MCF 10A (cell line): ENCODE measurements around the gene SORCS1. TPM values are rescaled to one million over a fixed set of nuclear protein-coding genes. Genes with fewer than 3 reads are reported as not detected.

Experiments
- BruUV-seq: library from RNA; stranded (reverse); fragments of 400-500 nt; replicated peaks from 2 replicates; lab custom pipeline; 2021; lab: Mats Ljungman, UMichigan
- CTCF ChIA-PET: fragments of 300-600 bp; sonication (Branson Sonifier 250); formaldehyde crosslinking; extraction: SDS; loops from one replicate; lab custom pipeline; 2021; ENCODE audit warnings: antibody characterized with exemption, inconsistent platforms; lab: Yijun Ruan, JAX
- POLR2A ChIA-PET: fragments of 300-600, 350-650 bp; sonication (Branson Sonifier 250); formaldehyde crosslinking; extraction: SDS; loops from one replicate; lab custom pipeline; 2020; ENCODE audit warnings: antibody characterized with exemption, inconsistent platforms; lab: Yijun Ruan, JAX
- DNase-seq: peaks from one replicate; pipeline ENCODE4 v3.0.0-alpha.2; 2018; ENCODE audit not compliant: unreplicated experiment
- H3K27ac Mint-ChIP-seq: one replicate; pipeline ENCODE4 v1.8.0; 2022; ENCODE audit warnings: mild to moderate bottlenecking, low read depth, mixed read lengths; ENCODE audit not compliant: unreplicated experiment
- H3K27me3 Mint-ChIP-seq: one replicate; pipeline ENCODE4 v1.8.0; 2022; ENCODE audit warnings: mixed read lengths; ENCODE audit not compliant: insufficient read depth, unreplicated experiment
- H3K36me3 Mint-ChIP-seq: one replicate; pipeline ENCODE4 v1.8.0; 2022; ENCODE audit warnings: mild to moderate bottlenecking, moderate library complexity, mixed read lengths; ENCODE audit not compliant: insufficient read depth, unreplicated experiment
- H3K4me1 Mint-ChIP-seq: one replicate; pipeline ENCODE4 v1.8.0; 2022; ENCODE audit warnings: mixed read lengths; ENCODE audit not compliant: insufficient read depth, unreplicated experiment
- H3K4me3 Mint-ChIP-seq: one replicate; pipeline ENCODE4 v1.8.0; 2022; ENCODE audit warnings: mild to moderate bottlenecking, moderate library complexity, mixed read lengths; ENCODE audit not compliant: unreplicated experiment
- H3K9me3 Mint-ChIP-seq: one replicate; pipeline ENCODE4 v1.8.0; 2022; ENCODE audit warnings: mixed read lengths; ENCODE audit not compliant: unreplicated experiment
- CTCF ChIP-seq: fragments of 200-600 bp; IDR thresholded peaks from one replicate; pipeline ENCODE4 v1.8.0; 2022; ENCODE audit warnings: antibody characterized with exemption, mild to moderate bottlenecking; ENCODE audit not compliant: unreplicated experiment
- intact Hi-C: fragments of 100-400 bp; cut with micrococcal nuclease; formaldehyde crosslinking; loops from 2 replicates; pipeline ENCODE4 v1.14.1; 2022
- total RNA-seq: library from RNA; stranded (reverse); gene quantifications from 2 replicates; pipeline ENCODE4 v1.2.3, GENCODE V29; 2022

SORCS1 gene
- total RNA-seq, 1 experiment from 2014 or later, result 0.54 TPM

GRCh38 chr10:106956216-106956915, 208.1 kb downstream of the SORCS1 start:
- Mint-ChIP-seq H3K27ac (no peak overlapping the region), H3K4me3 (no peak overlapping the region), H3K4me1 (peaks cover 9% of the 10 kb centered on the region), H3K36me3 (no peaks in the 10 kb centered on the region), H3K9me3 (no peaks in the 10 kb centered on the region), H3K27me3 (no peaks in the 10 kb centered on the region)
- no peak for TF ChIP-seq CTCF
- intact Hi-C loops, result no loop called here
- no TSS peak for BruUV-seq
- CTCF ChIA-PET, result interaction anchor here (0.6 to 1.1 kb wide), 3 partner anchors 245 to 1931 kb away, joined by 3 to 4 read pairs (median 3); no protein-coding TSS in a partner anchor
- POLR2A ChIA-PET, result interaction anchor here (0.8 kb wide), 1 partner anchor 15 kb away, joined by 3 read pairs; no protein-coding TSS in a partner anchor
- no peak for DNase-seq

- H3K27me3 Mint-ChIP-seq, result no peaks in the 10 kb centered on the region
- H3K36me3 Mint-ChIP-seq, result no peaks in the 10 kb centered on the region
- H3K9me3 Mint-ChIP-seq, result no peaks in the 10 kb centered on the region
- no peak for TF ChIP-seq CTCF
- peaks cover 9% of the 10 kb centered on the region for H3K4me1 Mint-ChIP-seq
- H3K27ac Mint-ChIP-seq, result no peak overlapping the region
- intact Hi-C loops, result no loop called here
- POLR2A ChIA-PET, result interaction anchor here (0.5 kb wide), 1 partner anchor 45 kb away, joined by 3 read pairs; no protein-coding TSS in a partner anchor
- DNase-seq, result no peak
- no peak overlapping the region for H3K4me3 Mint-ChIP-seq
- CTCF ChIA-PET, result interaction anchor here (1.1 kb wide), 2 partner anchors 244 to 250 kb away, joined by 3 to 4 read pairs; no protein-coding TSS in a partner anchor
- BruUV-seq, result no TSS peak
Measured at GRCh38 chr10:106955133-106955532, 209.4 kb downstream of the SORCS1 start.

- Mint-ChIP-seq H3K9me3 (no peaks in the 10 kb centered on the region), H3K27ac (no peak overlapping the region), H3K4me3 (no peak overlapping the region), H3K4me1 (no peaks in the 10 kb centered on the region), H3K27me3 (no peaks in the 10 kb centered on the region), H3K36me3 (no peaks in the 10 kb centered on the region)
- POLR2A ChIA-PET, result no interaction called here
- CTCF ChIA-PET, result no interaction called here
- no peak for TF ChIP-seq CTCF
- BruUV-seq, result no TSS peak
- DNase-seq, result no peak
- intact Hi-C loops, result no loop called here
Measured at GRCh38 chr10:106952033-106952432, 212.5 kb downstream of the SORCS1 start.

DNA sequence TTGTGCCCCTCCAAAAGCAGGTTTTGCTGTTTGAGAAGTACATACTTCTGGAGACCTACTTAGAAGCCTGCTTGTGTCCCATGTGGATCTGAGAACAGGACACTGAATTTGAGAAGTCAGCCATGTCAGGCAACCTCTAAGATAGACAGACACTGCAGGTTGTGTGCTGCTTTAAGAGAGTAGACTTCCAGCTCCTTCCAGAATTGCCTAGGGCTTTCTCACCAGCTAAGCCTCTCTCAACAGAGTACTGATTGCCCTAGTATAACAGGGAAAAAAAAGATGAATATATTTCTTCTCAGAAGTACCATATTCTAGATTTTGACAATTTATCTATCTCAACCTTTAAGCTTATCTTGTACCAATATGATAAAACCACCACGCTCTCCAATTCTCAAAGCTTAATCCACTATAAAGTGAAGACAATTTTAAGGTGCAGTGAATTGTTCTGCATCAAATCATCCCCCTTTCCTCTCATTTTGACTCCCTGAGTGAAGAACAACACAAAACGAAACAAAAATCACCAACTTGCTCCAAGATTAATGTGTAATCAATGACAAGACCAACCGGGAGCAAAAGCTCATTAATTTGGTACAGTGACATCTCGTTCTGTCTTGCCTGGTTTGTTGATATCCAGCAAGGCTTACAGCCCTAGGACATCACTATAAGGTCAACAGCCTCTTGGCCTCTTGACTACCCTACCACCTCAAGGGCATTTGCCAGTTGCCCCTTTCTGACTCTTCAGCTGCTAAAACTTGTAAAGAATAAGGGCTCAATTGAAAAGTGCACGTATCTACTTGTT, 214.6 kb downstream of the SORCS1 start:
- H3K36me3 Mint-ChIP-seq, result no peaks in the 10 kb centered on the region

More for the DNA sequence above, 214.6 kb downstream of the SORCS1 start:
- ChIA-PET POLR2A (interaction anchor here (0.6 kb wide), 1 partner anchor 55 kb away, joined by 3 read pairs; no protein-coding TSS in a partner anchor), CTCF (no interaction called here)
- Mint-ChIP-seq H3K9me3 (no peaks in the 10 kb centered on the region), H3K4me1 (no peaks in the 10 kb centered on the region), H3K27me3 (no peaks in the 10 kb centered on the region), H3K4me3 (no peak overlapping the region), H3K27ac (no peak overlapping the region)
- intact Hi-C loops, result no loop called here
- no TSS peak for BruUV-seq
- no peak for DNase-seq
- no peak for TF ChIP-seq CTCF
